IPS-15b (cell line): ENCODE data around the gene ITGB3BP.

Experiments used
- H3K27me3 ChIP-seq: one replicate; pipeline ENCODE4 v1.6.1; 2013; ENCODE audit warnings: low read length; ENCODE audit not compliant: control insufficient read depth, insufficient read depth
- H3K36me3 ChIP-seq: one replicate; pipeline ENCODE4 v1.6.1; 2013; ENCODE audit warnings: low read length; ENCODE audit not compliant: control insufficient read depth, insufficient read depth
- H3K4me1 ChIP-seq: one replicate; pipeline ENCODE4 v1.6.1; 2013; ENCODE audit warnings: mild to moderate bottlenecking, low read length; ENCODE audit not compliant: control insufficient read depth, insufficient read depth
- H3K4me3 ChIP-seq: one replicate; pipeline ENCODE4 v1.5.1; 2013; ENCODE audit warnings: low read depth, low read length
- H3K9ac ChIP-seq: one replicate; pipeline ENCODE4 v1.6.1; 2013; ENCODE audit warnings: low read depth, mild to moderate bottlenecking, low read length
- H3K9me3 ChIP-seq: one replicate; pipeline ENCODE4 v1.6.1; 2013; ENCODE audit warnings: mild to moderate bottlenecking, low read length; ENCODE audit not compliant: control insufficient read depth, insufficient read depth

Gene ITGB3BP

DNA sequence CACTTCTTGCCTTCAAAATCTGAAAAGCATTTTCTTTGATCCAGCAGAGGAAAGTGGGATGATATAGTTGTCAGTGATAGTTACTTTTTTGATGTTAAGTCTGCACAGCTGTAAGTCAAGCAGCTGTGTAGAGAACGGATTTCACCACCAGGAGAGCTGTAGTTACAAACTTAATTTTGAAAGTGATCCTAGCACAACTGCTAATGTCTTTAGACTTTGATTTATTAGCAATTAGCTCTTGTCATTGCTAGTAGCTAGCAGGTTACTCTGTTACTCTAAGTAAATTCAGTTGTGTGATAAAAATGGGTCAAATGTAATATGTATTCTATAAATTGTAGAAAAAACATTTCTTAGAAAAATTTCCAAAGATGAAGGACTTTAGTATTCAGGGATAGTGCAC lies 109.6 kb downstream of the ITGB3BP start:
- Histone ChIP-seq H3K4me1 (no peaks in the 10 kb centered on the region), H3K9ac (no peak overlapping the region), H3K27me3 (no peaks in the 10 kb centered on the region), H3K9me3 (no peaks in the 10 kb centered on the region), H3K4me3 (no peak overlapping the region), H3K36me3 (no peaks in the 10 kb centered on the region)

DNA sequence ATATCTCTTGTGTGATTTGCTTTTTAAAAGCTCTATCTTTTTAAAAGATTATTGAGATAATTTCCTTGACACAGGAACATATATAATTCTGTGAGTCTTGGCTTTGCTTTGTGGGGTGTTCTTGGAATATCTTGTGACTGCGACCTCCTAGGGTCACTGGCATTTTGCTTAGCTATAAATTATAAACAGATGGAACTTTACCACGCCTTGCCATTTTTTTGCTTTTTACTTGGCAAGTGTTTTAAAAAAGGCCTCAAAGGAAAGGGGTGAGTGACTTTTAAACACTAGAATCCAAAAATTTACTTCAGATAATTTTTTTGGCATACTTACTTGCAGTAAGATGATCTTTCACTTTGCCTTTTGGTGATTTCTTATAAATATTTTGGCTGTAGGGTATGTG lies 112.0 kb downstream of the ITGB3BP start:
- Histone ChIP-seq H3K27me3 (no peaks in the 10 kb centered on the region), H3K36me3 (no peaks in the 10 kb centered on the region), H3K9me3 (no peaks in the 10 kb centered on the region), H3K4me3 (no peak overlapping the region), H3K4me1 (no peaks in the 10 kb centered on the region), H3K9ac (no peak overlapping the region)

DNA sequence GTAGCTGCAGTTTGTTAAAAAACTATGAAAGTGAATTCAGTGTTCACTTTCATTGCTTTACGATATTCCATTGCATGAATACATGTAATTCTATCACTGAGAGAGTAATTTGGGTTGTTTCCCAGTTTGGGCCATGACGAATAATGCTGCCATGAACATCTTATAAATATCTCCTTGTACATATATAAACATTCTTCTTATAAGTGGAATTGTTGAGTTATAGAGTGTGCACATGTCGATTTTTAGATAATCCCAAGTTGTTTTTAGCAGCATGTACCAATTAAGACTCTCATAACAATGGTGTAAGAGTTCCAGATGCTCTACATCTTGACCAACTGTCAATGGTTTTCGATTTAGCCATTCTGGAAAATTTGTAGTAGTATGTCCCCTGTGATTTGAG lies 114.7 kb downstream of the ITGB3BP start:
- H3K9me3 ChIP-seq = no peaks in the 10 kb centered on the region
- no peak overlapping the region for H3K4me3 ChIP-seq
- H3K4me1 ChIP-seq = no peaks in the 10 kb centered on the region
- no peaks in the 10 kb centered on the region for H3K36me3 ChIP-seq
- no peak overlapping the region for H3K9ac ChIP-seq
- no peaks in the 10 kb centered on the region for H3K27me3 ChIP-seq

DNA sequence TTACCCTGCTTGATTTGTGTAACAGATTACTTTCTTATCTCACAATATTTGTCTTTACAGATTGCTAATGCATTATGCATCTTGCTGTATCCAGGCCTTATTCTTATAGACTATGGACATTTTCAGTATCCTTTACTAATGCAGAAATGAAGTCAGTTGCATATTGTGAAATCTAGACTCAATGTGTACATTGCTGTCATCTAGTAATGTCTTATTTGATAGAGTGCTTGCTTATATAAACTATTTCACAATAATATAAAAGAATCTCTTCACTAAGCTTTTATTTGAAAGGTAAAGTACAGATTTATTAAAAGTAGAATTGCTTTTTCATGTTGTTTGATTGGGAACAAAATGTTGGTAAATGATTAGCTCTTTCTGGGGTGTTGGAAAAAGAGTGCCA lies 116.0 kb downstream of the ITGB3BP start:
- H3K27me3 ChIP-seq = no peaks in the 10 kb centered on the region
- H3K4me1 ChIP-seq = no peaks in the 10 kb centered on the region
- H3K4me3 ChIP-seq = no peak overlapping the region
- no peaks in the 10 kb centered on the region for H3K36me3 ChIP-seq
- no peak overlapping the region for H3K9ac ChIP-seq
- no peaks in the 10 kb centered on the region for H3K9me3 ChIP-seq

DNA sequence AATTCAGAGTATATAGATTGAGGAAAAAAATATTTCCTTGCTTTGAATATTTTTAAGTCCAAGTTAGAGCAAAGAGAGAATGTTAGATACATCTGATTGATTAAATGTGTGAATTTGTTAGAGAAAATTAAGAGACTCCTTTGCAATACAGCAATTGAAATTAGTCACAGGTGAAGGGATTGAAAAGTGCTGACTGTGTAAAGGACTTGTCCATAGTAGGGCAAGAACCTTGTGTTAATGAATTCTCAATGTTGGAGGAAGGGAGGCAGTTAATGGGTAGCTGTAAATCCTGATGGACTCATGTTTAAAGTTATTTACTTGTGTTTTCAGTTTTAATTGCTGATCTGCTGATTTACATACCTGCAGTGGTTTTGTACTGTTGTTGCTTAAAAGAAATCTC lies 117.0 kb downstream of the ITGB3BP start:
- no peaks in the 10 kb centered on the region for H3K36me3 ChIP-seq
- no peaks in the 10 kb centered on the region for H3K4me1 ChIP-seq
- no peak overlapping the region for H3K9ac ChIP-seq
- H3K4me3 ChIP-seq = no peak overlapping the region
- H3K9me3 ChIP-seq = no peaks in the 10 kb centered on the region
- H3K27me3 ChIP-seq = no peaks in the 10 kb centered on the region

DNA sequence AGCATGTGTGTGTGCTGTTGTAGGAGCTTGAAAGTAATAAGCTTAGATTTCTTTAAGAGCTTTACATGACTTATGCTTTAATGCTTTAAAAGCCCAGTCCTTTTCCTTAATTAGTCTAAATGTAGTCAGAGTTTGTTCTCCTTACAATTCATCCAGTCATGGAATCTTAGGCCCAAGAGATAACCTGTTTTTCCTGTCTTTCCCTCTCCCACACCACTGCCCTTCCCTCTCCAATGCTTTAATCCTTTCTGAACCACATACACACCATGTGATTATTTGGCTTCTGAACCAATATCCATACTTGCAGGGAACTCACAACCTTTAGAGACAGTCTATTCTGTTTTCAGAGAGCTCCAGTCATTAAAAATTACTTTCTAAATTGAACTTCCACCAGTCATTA lies 118.0 kb downstream of the ITGB3BP start:
- Histone ChIP-seq H3K27me3 (no peaks in the 10 kb centered on the region), H3K9ac (no peak overlapping the region), H3K4me3 (no peak overlapping the region), H3K4me1 (no peaks in the 10 kb centered on the region), H3K9me3 (no peaks in the 10 kb centered on the region), H3K36me3 (no peaks in the 10 kb centered on the region)

DNA sequence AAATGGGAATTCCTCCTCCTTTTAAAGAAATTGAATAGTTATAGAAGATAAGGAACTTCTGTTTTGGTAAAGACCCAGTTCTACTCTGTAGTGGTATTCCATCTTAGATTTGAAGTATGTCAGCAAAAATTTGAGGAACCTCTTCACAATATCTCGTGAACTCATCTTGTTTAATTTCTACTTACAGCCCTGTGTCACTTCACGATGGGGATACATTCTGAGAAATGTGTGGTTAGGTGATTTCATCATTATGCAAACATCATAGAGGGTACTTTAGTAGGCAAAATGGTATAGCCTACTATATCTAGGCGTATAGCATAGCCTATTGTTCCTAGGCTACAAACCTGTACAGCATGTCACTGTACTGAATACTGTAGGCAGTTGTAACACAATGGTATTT lies 119.6 kb downstream of the ITGB3BP start:
- no peaks in the 10 kb centered on the region for H3K4me1 ChIP-seq
- no peaks in the 10 kb centered on the region for H3K36me3 ChIP-seq
- H3K27me3 ChIP-seq = no peaks in the 10 kb centered on the region
- no peak overlapping the region for H3K9ac ChIP-seq
- H3K4me3 ChIP-seq = no peak overlapping the region
- H3K9me3 ChIP-seq = no peaks in the 10 kb centered on the region

DNA sequence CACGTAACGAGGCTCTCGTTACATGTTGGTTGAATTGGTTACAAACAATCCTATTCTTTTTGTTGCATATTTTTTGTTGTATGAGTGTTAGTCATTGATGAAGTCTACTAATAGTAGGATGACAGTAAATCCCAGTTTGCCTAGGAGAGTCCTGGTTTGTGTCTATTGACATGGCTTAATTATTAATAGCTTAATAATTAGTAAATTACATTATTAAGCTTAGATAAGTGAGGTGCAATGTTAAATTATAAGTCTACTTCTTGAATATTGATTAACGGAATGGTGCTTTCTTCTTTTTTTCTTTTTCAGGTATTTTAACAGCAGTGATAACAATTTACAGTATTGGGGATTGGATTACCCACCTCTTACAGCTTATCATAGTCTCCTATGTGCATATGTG lies 121.1 kb downstream of the ITGB3BP start:
- H3K36me3 ChIP-seq = no peaks in the 10 kb centered on the region
- no peak overlapping the region for H3K4me3 ChIP-seq
- H3K27me3 ChIP-seq = no peaks in the 10 kb centered on the region
- no peak overlapping the region for H3K9ac ChIP-seq
- no peaks in the 10 kb centered on the region for H3K9me3 ChIP-seq
- no peaks in the 10 kb centered on the region for H3K4me1 ChIP-seq
